Stimulated activated CD4-positive, alpha-beta T cell treated with anti-CD3 and anti-CD28 coated beads, Interleukin-1b, Interleukin-23, amount 100 ng/mL, for 4 hours (primary cell): ENCODE results near the gene AKIRIN1.
"Not testable (repeated sequence)": the region's sequence is repeated elsewhere in the genome, so short reads cannot be mapped to it uniquely, and the experiment has no call there.

Experiments
- DNase-seq, 2 donors: peaks; one replicate each; pipeline ENCODE4 v3.0.0-alpha.2; 2020; ENCODE audit warnings: low read depth in 2 of 2

Gene AKIRIN1

DNA sequence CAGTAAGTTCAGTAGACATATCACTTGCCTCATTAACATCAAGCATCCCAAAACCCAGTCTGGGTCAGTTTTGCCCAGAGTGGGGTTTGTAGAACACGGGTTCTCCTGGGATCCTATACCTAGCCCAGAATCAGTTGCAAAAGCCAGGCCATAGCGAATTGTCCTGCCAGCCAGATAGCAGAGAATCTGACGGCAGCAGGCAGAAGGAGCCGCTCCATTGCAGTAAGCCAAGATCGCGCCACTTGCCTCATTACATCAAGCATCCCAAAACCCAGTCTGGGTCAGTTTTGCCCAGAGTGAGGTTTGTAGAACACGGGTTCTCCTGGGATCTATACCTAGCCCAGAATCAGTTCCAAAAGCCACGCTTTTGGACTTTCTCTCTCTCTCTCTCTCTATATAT lies 54.2 kb downstream of the AKIRIN1 start:
- no peak for DNase-seq

DNA sequence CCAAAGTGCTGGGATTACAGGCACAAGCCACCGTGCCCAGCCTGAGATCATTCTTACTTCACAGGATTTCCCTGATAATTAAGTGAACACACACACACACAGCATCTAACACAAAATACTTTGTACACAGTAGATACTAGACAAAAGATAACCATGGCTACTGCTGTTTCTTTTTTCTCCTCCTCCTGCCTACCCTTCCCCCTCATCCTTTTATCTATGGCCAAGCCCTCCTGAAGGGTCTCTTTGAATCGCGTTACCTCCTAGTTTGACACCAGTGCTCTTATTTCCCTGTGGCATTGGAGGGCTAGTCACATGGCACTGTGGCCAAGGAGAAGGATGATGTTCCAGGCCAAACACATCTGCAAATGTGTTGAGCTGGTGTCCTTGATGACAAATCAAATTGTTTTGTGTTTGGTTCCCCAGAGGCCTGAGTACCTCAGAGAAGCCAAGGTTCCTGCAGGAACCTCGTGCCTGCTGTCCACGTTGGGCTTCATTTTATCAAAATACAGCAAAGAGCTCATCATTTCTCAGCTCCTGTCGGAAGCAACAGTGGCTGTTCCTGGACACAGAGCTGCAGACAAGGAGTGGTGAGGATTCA lies 55.6 kb downstream of the AKIRIN1 start:
- no peak for DNase-seq

DNA sequence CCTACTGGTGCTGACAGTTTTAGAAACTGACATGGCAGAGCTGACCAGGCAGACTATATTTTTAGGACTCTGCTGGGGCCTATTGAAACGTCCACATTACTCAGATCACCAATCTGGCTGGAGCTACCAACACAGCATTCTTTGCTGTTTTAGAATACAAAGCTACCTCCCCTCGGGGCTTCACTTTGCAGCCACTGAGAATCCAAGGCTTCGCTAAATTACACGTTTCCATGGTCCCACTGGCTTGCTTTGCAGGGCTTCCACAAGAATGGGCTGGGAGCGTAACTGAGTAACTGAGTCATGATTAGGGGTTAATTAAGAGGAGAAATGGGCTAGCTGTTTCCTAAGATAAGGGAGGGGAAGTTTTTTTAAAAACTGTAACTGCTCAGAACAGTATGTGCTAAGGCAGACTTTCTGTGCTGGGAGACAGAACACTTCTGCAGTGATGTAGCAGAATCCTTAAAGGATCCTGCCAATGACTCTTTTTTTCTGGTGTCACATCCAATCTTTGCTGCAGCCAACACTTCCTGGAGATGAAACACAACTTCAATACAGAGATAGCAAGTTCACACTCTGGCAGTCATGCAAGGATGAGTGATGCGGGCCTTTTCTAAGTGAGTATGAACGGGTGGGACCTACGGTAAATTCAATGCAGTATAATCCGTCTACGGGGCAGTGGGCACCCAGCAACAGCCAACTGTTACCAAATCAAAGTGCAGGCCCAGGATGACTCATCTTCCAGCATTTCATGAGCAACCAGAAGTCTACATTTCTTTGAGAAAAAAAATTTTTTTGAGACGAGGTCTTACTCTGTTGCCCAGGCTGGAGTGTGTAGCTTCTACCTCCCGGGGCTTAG lies 56.5 kb downstream of the AKIRIN1 start:
- DNase-seq: no peak

DNA sequence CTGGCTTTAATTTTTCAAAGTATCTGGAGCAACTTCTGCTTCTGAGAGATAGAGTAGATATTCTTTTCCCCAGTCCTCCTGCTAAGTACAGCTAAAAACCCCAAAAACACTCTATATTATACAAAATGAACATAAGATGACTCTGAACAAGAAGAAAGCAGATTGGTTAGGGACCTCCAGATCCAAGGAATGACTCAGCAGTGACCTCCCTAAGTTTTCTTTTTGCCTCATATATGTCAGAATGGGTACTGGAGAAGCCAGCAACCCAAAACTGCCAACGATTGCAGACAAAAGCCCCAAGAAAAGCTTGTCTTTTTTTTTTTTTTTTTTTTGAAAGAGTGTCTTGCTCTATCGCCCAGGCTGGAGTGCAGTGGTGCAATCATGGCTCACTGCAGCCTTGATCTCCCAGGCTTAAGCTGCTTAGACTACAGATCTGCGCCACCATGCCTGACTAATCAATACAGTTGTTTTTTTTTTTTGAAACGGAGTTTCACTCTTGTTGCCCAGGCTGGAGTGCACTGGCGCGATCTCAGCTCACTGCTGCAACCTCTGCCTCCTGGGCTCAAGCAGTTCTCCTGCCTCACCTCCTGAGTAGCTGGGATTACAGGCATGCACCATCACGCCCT lies 57.8 kb downstream of the AKIRIN1 start:
- no peak for DNase-seq

DNA sequence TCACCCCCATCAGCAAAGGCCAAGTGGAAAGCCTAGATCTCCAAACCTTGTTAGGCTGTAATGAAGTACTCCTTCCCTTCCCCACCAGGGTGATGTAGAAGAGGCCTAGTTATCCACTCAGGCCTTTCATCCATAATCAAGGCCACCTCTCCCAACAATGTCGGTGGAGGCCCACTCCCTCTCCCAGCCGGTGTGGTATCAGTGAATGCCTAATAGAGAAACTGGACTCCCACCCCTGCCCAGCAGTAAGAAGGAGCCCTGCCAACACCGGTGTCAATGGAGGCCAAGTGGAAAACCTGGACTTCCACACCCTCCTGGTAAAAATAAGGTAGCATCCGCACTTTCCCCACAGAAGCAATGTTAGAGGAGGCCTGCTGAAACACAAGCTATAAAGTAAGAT lies 58.9 kb downstream of the AKIRIN1 start:
- DNase-seq: no peak

DNA sequence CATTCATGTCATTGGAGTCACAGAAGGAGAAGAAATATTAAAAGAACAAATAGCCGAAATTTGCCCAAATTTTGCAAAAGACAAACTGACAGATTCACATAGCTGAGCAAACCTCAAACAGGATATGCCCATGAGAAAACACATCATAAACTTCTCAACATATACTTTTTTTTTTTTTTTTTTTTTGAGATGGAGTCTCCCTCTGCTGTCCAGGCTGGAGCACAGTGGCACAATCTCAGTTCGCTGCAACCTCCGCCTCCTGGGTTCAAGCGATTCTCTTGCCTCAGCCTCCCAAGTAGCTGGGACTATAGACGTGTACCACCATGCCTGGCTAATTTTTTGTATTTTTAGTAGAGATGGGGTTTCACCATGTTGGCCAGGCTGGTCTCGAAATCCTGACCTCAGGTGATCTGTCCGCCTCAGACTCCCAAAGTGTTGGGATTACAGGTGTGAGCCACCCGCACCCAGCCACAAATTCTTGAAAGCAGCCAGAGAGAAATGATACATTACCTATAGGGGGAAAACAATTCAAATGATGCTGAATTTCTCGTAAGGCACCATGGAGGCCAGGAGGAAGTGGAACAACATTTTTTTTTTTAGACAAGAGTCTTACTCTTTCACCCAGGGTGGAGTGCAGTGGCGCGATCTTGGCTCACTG lies 60.2 kb downstream of the AKIRIN1 start:
- DNase-seq: not testable (repeated sequence)

DNA sequence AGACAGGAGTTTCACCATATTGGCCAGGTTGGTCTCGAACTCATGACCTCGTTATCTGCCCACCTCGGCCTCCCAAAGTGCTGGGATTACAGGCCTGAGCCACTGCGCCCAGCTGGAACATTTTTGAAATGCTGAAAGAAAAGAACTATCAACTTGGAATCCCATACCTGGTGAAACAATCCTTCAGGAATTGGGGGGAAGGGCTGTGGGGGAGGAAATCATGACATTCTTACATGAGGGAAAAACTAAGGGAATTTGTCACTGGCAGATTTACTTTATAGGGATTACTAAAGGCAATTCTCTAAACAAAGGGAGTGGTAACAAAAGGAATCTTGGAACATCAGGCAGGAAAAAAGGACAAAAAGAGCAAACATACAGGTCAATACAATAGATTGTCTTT lies 60.9 kb downstream of the AKIRIN1 start:
- DNase-seq: no peak

DNA sequence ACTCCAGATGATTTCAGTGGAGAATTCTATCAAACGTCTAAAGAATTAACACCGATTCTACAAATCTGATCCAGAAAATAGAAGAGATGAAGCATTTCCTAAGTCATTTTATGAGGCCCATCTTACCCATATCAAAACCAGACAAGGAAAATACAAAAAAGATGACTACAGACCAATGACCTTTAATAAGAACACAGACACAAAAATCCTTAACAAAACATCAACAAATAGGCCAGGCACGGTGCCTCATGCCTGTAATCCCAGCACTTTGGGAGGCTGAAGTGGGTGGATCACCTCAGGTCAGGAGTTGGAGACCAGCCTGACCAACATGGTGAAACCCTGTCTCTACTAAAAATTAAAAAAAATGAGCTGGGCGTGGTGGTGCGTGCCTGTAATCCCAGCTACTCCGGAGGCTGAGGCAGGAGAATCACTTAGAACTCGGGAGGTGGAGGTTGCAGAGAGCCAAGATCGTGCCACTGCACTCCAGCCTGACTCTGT lies 64.2 kb downstream of the AKIRIN1 start:
- DNase-seq: not testable (repeated sequence)
